ENCODE results near the gene ARPC5. TPM values are rescaled to one million over a fixed set of nuclear protein-coding genes. Genes with fewer than 3 reads are reported as not detected.

Gene ARPC5
- total and polyA plus RNA-seq, 2 of the 8 experiments (the other 6 are each of a cell fraction or from before 2014, with no cell fraction given): 24.0 to 60.8 TPM

DNA sequence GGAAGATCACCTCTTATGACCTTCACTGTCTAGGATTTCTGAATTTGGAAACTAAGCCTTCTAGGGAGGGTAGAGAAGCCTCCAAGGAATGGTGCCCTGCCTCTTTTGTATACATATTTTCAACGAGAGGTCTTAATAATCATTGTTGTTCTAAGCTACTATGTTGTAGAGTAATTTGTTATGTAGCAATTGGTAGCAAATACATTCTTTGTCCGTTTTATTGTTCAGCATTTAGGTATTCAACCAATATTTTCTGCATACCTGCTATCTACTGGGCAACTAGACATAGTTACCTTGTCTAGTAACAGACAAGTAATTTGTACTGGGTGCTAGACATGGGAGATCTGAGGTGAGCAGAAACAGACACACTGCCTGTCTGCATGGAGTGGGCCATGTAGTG, 24.6 kb downstream of the ARPC5 start:
- WGBS, 2 experiments (ENCODE audit: extremely low coverage in 1 of 2, insufficient coverage in 1 of 2, insufficient read length in 1 of 2, insufficient replicate concordance in 2 of 2, low coverage in 1 of 2, low lambda C conversion rate in 2 of 2, missing lambda C conversion rate in 1 of 2): 73% methylated on average over 2 of the region's 2 CpGs; no CpG with 5 or more reads in 1 of the 2 experiments
- Histone ChIP-seq H4K8ac (ENCODE audit: extremely low read depth, insufficient read depth, low read length) (no peak overlapping the region), H3K27me3 (replicated peaks in 1 of 4; ENCODE audit: control insufficient read depth in 3 of 4, extremely low read depth in 1 of 4, insufficient read depth in 3 of 4, low read length in 3 of 4) (no peaks in the 10 kb centered on the region), H2BK15ac (ENCODE audit: low read length) (no peak overlapping the region), H3K4me1 (replicated peaks in 1 of 4; ENCODE audit: control insufficient read depth in 3 of 4, insufficient read depth in 4 of 4, low read length in 3 of 4) (no peaks in the 10 kb centered on the region), H3K18ac (ENCODE audit: extremely low read depth, low read length) (no peak overlapping the region), H3K4me2 (ENCODE audit: insufficient read depth in 1 of 2, low read depth in 2 of 2, low read length in 2 of 2) (no peak overlapping the region), H3K56ac (replicated peaks; ENCODE audit: insufficient read length, low read depth, low read length) (no peak overlapping the region), H4K20me1 (replicated peaks in 1 of 2; ENCODE audit: control insufficient read depth in 1 of 2, insufficient read depth in 2 of 2, low read length in 2 of 2) (no peaks in the 10 kb centered on the region), H2BK12ac (ENCODE audit: low read depth, low read length) (no peak overlapping the region), H3K79me2 (ENCODE audit: control insufficient read depth in 1 of 2, insufficient read depth in 2 of 2, low read length in 2 of 2) (no peaks in the 10 kb centered on the region), H3K36me3 (ENCODE audit: control insufficient read depth in 2 of 4, insufficient read depth in 4 of 4, low read length in 3 of 4) (no peaks in the 10 kb centered on the region), H3K9me3 (ENCODE audit: insufficient read depth in 2 of 2, low read depth in 1 of 2, low read length in 1 of 2) (no peaks in the 10 kb centered on the region), H3K9ac (replicated peaks in 1 of 4; ENCODE audit: extremely low read depth in 1 of 4, low read depth in 3 of 4, low read length in 3 of 4) (no peak overlapping the region), H2BK120ac (replicated peaks; ENCODE audit: low read depth, low read length) (no peak overlapping the region), H3K79me1 (ENCODE audit: low read depth, low read length) (no peaks in the 10 kb centered on the region), H4K91ac (replicated peaks; ENCODE audit: insufficient read length, low read length) (no peak overlapping the region), H3K4me3 (ENCODE audit: extremely low read depth in 1 of 4, insufficient read depth in 2 of 4, low read depth in 3 of 4, low read length in 4 of 4) (no peak overlapping the region), H2AK5ac (ENCODE audit: low read depth, low read length) (no peak overlapping the region), H3K14ac (ENCODE audit: insufficient read length) (no peak overlapping the region), H4K5ac (ENCODE audit: insufficient read length, low read depth, low read length) (no peak overlapping the region), H2BK5ac (ENCODE audit: low read depth, low read length) (no peak overlapping the region), H3K23me2 (ENCODE audit: low read depth, low read length) (no peaks in the 10 kb centered on the region), H3K27ac (ENCODE audit: low read depth, low read length) (no peak overlapping the region), H3K23ac (ENCODE audit: insufficient read length) (no peak overlapping the region), H2AFZ (ENCODE audit: low read length) (no peak overlapping the region), H2BK20ac (ENCODE audit: low read length) (no peak overlapping the region), H3K4ac (replicated peaks; ENCODE audit: insufficient read length, low read depth, low read length) (no peak overlapping the region)
- POLR2A ChIA-PET (ENCODE audit: partially characterized antibody): interaction anchor here (0.6 kb wide), 1 partner anchor 64 kb away, joined by 3 read pairs; no protein-coding TSS in a partner anchor
- DNase-seq (ENCODE audit: low read depth in 1 of 2, low spot score in 2 of 2) (no peak), FAIRE-seq (no peak)
- no peak for TF ChIP-seq TBP (IDR thresholded peaks at IDR 0.05; ENCODE audit: low read depth, low read length)
- CTCF ChIA-PET (ENCODE audit: partially characterized antibody): interaction anchor here (0.6 to 1.2 kb wide), 3 partner anchors 12 to 331 kb away, joined by 4 to 6 read pairs (median 5); no protein-coding TSS in a partner anchor
